ENCODE results near the gene NTN1. TPM values are rescaled to one million over a fixed set of nuclear protein-coding genes. Genes with fewer than 3 reads are reported as not detected.
A peak's percentile ranks its signal among the peaks of the same experiment; 100 is the strongest.

NTN1 gene
- total and polyA plus RNA-seq, 7 experiments from 2014 or later: 0.07 to 0.12 (median 0.11) TPM; not detected in 4

DNA sequence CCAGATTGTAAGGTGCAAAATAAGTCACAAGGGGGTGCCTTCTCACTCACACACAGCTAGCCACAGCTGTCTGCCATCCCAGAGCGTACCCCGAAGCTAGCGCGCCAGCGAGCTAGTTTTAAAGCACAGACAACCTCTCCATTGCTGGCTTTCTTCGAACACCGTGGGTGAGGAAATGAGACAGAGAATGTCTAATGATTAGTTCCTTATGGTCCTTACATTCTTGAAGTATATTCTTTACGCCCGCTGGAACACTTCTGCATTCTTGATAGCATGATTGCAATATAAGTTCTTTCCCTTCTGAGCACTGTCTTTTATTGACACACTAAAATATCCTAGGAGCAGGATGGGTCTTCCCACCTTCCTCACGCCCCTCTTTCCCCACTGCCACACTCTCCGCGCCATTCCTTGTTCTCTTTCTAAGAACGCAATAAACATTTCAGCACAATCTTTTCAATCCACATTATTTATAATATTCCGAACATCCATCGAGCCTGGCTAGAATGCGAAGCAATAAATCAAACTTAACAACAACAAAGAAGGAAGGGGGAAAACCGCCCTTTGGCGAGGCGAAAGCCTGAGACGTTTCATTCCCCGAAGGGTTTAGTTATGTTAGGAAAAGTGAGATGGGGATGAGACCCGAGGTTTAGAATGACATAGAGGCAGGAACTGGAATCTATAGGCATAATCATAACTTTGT lies 251.3 kb downstream of the NTN1 start:
- no peaks in the 10 kb centered on the region for H3K36me3 ChIP-seq (ENCODE audit: control insufficient read depth in 2 of 3, insufficient read depth in 3 of 3, low read length in 3 of 3)
- no peak for DNase-seq
- H3K36me3 Mint-ChIP-seq: peaks cover 0 to 29% (median 6%) of the 10 kb centered on the region in 5 donors
- CTCF ChIA-PET: no interaction called here
- H3K27me3 ChIP-seq (ENCODE audit: control insufficient read depth in 2 of 2, insufficient read depth in 2 of 2, low read length in 2 of 2): no peaks in the 10 kb centered on the region
- POLR2A ChIA-PET: no interaction called here
- H3K4me1 ChIP-seq (ENCODE audit: control insufficient read depth in 2 of 2, insufficient read depth in 2 of 2, low read length in 2 of 2): peaks cover 0 to 6% of the 10 kb centered on the region in 2 donors
- no peaks in the 10 kb centered on the region for H3K27me3 Mint-ChIP-seq
- H3K27ac Mint-ChIP-seq: peak overlapping the region in 2 of 9 donors; percentile 1 to 53
- H3K4me1 Mint-ChIP-seq: peaks cover 9 to 26% (median 23%) of the 10 kb centered on the region in 7 donors
- H3K4me3 Mint-ChIP-seq: no peak overlapping the region
- H3K9me3 ChIP-seq (ENCODE audit: control insufficient read depth in 2 of 3, low read length in 3 of 3): no peaks in the 10 kb centered on the region
- H3K27ac ChIP-seq (ENCODE audit: low read depth, low read length): no peak overlapping the region
- no peak overlapping the region for H3K4me3 ChIP-seq (ENCODE audit: low read length)
- no peak for ATAC-seq
- peaks cover 0 to 4% (median 0%) of the 10 kb centered on the region in 11 donors for H3K9me3 Mint-ChIP-seq
- intact Hi-C loops (cut with micrococcal nuclease): no loop called here

DNA sequence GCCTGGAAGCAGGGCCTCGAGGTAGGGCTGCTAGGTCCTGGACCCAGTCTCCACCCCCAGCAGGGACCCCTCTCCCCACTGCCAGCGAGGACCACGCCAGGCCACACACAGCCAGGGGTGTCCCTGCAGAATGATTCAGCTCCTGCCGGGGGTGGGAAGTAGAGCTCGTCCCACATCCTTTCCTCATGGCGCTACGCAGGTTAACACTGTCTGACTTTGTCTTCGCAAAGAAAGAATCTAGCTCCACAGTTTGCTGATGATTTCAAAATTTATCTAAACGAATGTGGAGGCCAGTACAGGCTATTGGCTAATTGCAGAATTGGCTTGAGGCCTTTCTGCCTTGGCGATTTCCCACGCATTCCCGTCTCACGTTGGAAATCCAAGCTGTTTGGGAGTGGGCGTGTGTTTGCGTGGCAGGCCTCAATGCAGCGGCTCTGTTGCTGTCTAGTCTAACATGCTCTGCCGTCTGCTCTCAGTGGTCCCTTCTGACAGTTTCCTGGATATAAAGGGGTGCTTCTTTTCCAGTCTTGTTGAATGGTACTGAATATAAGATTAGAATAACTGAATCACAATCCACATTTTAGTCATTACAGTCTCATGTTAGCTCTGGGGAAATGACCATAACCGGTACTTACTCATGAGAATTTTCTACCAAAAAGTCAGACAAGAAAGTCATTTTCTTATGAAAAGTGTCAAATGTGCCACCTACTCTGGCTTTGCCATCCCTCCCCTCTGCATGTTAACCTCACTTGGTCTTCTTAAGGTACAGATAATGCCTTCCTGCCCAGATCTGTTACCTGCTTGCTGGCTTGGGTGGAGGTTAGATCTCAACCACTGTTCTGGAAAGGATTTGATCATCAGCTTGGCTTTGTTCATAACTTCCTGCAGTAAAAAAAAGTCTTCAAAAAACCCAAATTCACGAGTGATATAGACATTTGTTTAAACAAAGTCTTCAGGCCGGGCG lies 252.4 kb downstream of the NTN1 start:
- peaks cover 0 to 25% (median 6%) of the 10 kb centered on the region in 5 donors for H3K36me3 Mint-ChIP-seq
- H3K27ac ChIP-seq (ENCODE audit: low read depth, low read length): no peak overlapping the region
- intact Hi-C loops (cut with micrococcal nuclease): no loop called here
- no peaks in the 10 kb centered on the region for H3K27me3 Mint-ChIP-seq
- peak overlapping the region in 8 of 9 donors; percentile 6 to 90 (median 50) for H3K27ac Mint-ChIP-seq
- peaks cover 9 to 26% (median 24%) of the 10 kb centered on the region in 7 donors for H3K4me1 Mint-ChIP-seq
- DNase-seq: peak in 6 of 9 donors; percentile 28 to 37 (median 33)
- peaks cover 0 to 4% (median 0%) of the 10 kb centered on the region in 11 donors for H3K9me3 Mint-ChIP-seq
- H3K27me3 ChIP-seq (ENCODE audit: control insufficient read depth in 2 of 2, insufficient read depth in 2 of 2, low read length in 2 of 2): no peaks in the 10 kb centered on the region
- no peak for ATAC-seq
- no peaks in the 10 kb centered on the region for H3K36me3 ChIP-seq (ENCODE audit: control insufficient read depth in 2 of 3, insufficient read depth in 3 of 3, low read length in 3 of 3)
- H3K9me3 ChIP-seq (ENCODE audit: control insufficient read depth in 2 of 3, low read length in 3 of 3): no peaks in the 10 kb centered on the region
- ChIA-PET POLR2A (no interaction called here), CTCF (no interaction called here)
- peaks cover 0 to 6% of the 10 kb centered on the region in 2 donors for H3K4me1 ChIP-seq (ENCODE audit: control insufficient read depth in 2 of 2, insufficient read depth in 2 of 2, low read length in 2 of 2)
- H3K4me3 Mint-ChIP-seq: peak overlapping the region in 8 of 10 donors; percentile 10 to 62 (median 28)
- no peak overlapping the region for H3K4me3 ChIP-seq (ENCODE audit: low read length)

DNA sequence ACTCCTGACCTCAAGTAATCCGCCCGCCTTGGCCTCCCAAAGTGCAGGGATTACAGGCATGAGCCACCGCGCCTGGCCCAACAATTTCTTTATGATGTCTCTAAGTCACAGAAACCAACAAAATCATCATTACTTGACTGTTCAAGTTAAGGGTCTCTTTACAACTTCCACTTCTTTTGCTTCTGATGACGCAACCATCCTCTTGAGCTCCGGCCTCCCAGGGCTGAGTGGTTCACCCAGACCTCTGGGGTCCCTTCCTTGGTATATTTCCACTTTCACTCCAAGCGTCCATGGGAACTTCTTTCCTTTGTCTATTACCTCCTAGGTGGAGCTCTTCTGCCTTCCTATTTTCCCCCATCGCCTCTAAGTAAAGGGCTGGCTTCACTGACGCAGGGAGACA lies 253.7 kb downstream of the NTN1 start:
- ChIA-PET CTCF (no interaction called here), POLR2A (no interaction called here)
- DNase-seq (no peak), ATAC-seq (no peak)
- H3K4me3 ChIP-seq (ENCODE audit: low read length): no peak overlapping the region
- Mint-ChIP-seq H3K4me3 (peak overlapping the region in 4 of 10 donors; percentile 2 to 21 (median 12)), H3K36me3 (peaks cover 0 to 25% (median 5%) of the 10 kb centered on the region in 5 donors), H3K27ac (peak overlapping the region in 4 of 9 donors; percentile 3 to 23 (median 13)), H3K27me3 (no peaks in the 10 kb centered on the region), H3K9me3 (peaks cover 0 to 4% (median 0%) of the 10 kb centered on the region in 11 donors), H3K4me1 (peaks cover 9 to 26% (median 24%) of the 10 kb centered on the region in 7 donors)
- intact Hi-C loops (cut with micrococcal nuclease): no loop called here
- H3K27ac ChIP-seq (ENCODE audit: low read depth, low read length): no peak overlapping the region
- H3K4me1 ChIP-seq (ENCODE audit: control insufficient read depth in 2 of 2, insufficient read depth in 2 of 2, low read length in 2 of 2): peaks cover 0 to 6% of the 10 kb centered on the region in 2 donors
- H3K36me3 ChIP-seq (ENCODE audit: control insufficient read depth in 2 of 3, insufficient read depth in 3 of 3, low read length in 3 of 3): no peaks in the 10 kb centered on the region
- H3K27me3 ChIP-seq (ENCODE audit: control insufficient read depth in 2 of 2, insufficient read depth in 2 of 2, low read length in 2 of 2): no peaks in the 10 kb centered on the region
- H3K9me3 ChIP-seq (ENCODE audit: control insufficient read depth in 2 of 3, low read length in 3 of 3): no peaks in the 10 kb centered on the region

DNA sequence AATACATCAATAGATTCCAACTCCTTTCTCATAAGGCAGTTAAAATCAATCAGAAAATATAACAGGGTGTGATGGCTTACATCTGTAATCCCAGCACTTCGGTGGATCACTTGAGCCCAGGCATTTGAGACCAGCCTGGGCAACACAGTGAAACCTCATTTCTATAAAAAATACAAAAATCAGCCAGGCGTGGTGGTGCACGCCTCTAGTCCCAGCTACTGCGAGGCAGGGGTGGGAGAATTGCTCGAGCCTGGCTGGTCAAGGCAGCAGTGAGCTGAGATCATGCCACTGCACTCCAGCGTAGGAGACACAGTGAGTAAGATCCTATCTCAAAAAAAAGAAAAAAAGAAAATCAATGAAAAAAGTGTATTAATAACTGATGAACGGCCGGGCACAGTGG lies 258.6 kb downstream of the NTN1 start:
- H3K27me3 ChIP-seq (ENCODE audit: control insufficient read depth in 2 of 2, insufficient read depth in 2 of 2, low read length in 2 of 2): no peaks in the 10 kb centered on the region
- Mint-ChIP-seq H3K4me1 (peaks cover 0 to 25% (median 10%) of the 10 kb centered on the region in 7 donors), H3K27ac (no peak overlapping the region), H3K9me3 (peaks cover 0 to 4% (median 0%) of the 10 kb centered on the region in 11 donors), H3K36me3 (peaks cover 0 to 24% (median 11%) of the 10 kb centered on the region in 5 donors), H3K27me3 (no peaks in the 10 kb centered on the region), H3K4me3 (no peak overlapping the region)
- ChIA-PET POLR2A (no interaction called here), CTCF (no interaction called here)
- intact Hi-C loops (cut with micrococcal nuclease): no loop called here
- H3K27ac ChIP-seq (ENCODE audit: low read depth, low read length): no peak overlapping the region
- ATAC-seq: no peak
- no peaks in the 10 kb centered on the region for H3K4me1 ChIP-seq (ENCODE audit: control insufficient read depth in 2 of 2, insufficient read depth in 2 of 2, low read length in 2 of 2)
- H3K9me3 ChIP-seq (ENCODE audit: control insufficient read depth in 2 of 3, low read length in 3 of 3): no peaks in the 10 kb centered on the region
- H3K4me3 ChIP-seq (ENCODE audit: low read length): no peak overlapping the region
- no peaks in the 10 kb centered on the region for H3K36me3 ChIP-seq (ENCODE audit: control insufficient read depth in 2 of 3, insufficient read depth in 3 of 3, low read length in 3 of 3)
- DNase-seq: no peak

DNA sequence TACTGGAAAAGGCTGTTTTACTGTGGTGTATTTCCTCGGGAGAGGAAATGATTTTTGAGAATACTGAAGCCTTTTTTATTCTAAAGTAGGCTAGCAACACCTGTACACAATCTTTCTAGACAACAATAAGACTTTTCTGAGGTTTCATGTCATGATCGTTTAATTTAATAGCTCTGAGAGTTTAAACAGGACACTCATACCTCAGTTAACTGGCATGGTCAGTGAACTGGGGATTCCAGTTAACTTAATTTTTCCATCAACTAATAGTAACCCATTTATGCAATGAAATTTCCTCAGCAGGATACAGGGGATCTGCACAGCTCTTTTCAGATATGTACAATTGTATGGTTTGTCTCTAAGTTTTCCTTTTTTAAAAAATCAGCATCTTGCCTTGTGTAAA lies 262.6 kb downstream of the NTN1 start:
- Mint-ChIP-seq H3K27ac (no peak overlapping the region), H3K9me3 (peaks cover 0 to 1% (median 0%) of the 10 kb centered on the region in 11 donors), H3K4me1 (peaks cover 2 to 20% (median 9%) of the 10 kb centered on the region in 7 donors), H3K27me3 (no peaks in the 10 kb centered on the region), H3K4me3 (no peak overlapping the region), H3K36me3 (peaks cover 0 to 24% (median 5%) of the 10 kb centered on the region in 5 donors)
- H3K27me3 ChIP-seq (ENCODE audit: control insufficient read depth in 2 of 2, insufficient read depth in 2 of 2, low read length in 2 of 2): no peaks in the 10 kb centered on the region
- intact Hi-C loops (cut with micrococcal nuclease): no loop called here
- H3K4me1 ChIP-seq (ENCODE audit: control insufficient read depth in 2 of 2, insufficient read depth in 2 of 2, low read length in 2 of 2): no peaks in the 10 kb centered on the region
- ChIA-PET CTCF (no interaction called here), POLR2A (no interaction called here)
- no peak overlapping the region for H3K27ac ChIP-seq (ENCODE audit: low read depth, low read length)
- ATAC-seq (no peak), DNase-seq (no peak)
- H3K4me3 ChIP-seq (ENCODE audit: low read length): no peak overlapping the region
- no peaks in the 10 kb centered on the region for H3K9me3 ChIP-seq (ENCODE audit: control insufficient read depth in 2 of 3, low read length in 3 of 3)
- H3K36me3 ChIP-seq (ENCODE audit: control insufficient read depth in 2 of 3, insufficient read depth in 3 of 3, low read length in 3 of 3): no peaks in the 10 kb centered on the region

DNA sequence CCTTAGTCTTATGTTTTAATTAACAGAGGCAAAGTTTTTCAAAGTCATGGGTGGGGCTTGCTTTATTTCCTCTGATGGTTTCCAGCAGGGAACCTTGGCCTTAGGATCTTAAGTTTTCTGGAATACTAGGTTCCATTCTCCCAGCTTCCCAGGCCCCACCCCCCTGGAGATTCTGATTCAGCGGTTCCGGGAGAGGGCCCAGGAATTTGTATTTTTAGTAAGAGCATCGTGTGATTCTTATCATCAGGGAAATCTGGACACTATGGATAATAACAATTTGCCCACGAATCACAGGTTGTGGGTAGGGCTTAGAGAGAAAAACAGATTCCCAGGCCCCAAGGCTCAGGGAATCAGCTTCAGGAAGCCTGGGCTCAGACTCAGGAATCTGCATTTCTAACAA lies 263.6 kb downstream of the NTN1 start:
- no peaks in the 10 kb centered on the region for H3K9me3 ChIP-seq (ENCODE audit: control insufficient read depth in 2 of 3, low read length in 3 of 3)
- intact Hi-C loops (cut with micrococcal nuclease): no loop called here
- no peak overlapping the region for H3K4me3 ChIP-seq (ENCODE audit: low read length)
- H3K27ac ChIP-seq (ENCODE audit: low read depth, low read length): no peak overlapping the region
- CTCF ChIA-PET: no interaction called here
- Mint-ChIP-seq H3K4me1 (peaks cover 9 to 30% (median 19%) of the 10 kb centered on the region in 7 donors), H3K27me3 (no peaks in the 10 kb centered on the region), H3K27ac (no peak overlapping the region), H3K36me3 (peaks cover 0 to 20% (median 5%) of the 10 kb centered on the region in 5 donors), H3K4me3 (no peak overlapping the region), H3K9me3 (peaks cover 0 to 1% (median 0%) of the 10 kb centered on the region in 11 donors)
- no peak for ATAC-seq
- H3K27me3 ChIP-seq (ENCODE audit: control insufficient read depth in 2 of 2, insufficient read depth in 2 of 2, low read length in 2 of 2): no peaks in the 10 kb centered on the region
- H3K36me3 ChIP-seq (ENCODE audit: control insufficient read depth in 2 of 3, insufficient read depth in 3 of 3, low read length in 3 of 3): no peaks in the 10 kb centered on the region
- no peak for DNase-seq
- H3K4me1 ChIP-seq (ENCODE audit: control insufficient read depth in 2 of 2, insufficient read depth in 2 of 2, low read length in 2 of 2): peaks cover 0 to 3% of the 10 kb centered on the region in 2 donors
- POLR2A ChIA-PET: no interaction called here

Measured in naive thymus-derived CD4-positive, alpha-beta T cell (primary cell).